K562 (cell line): Measurements from ENCODE around the gene MARK4. TPM values are rescaled to one million over a fixed set of nuclear protein-coding genes. Genes with fewer than 3 reads are reported as not detected.

Experiments used
- ATAC-seq: fragments of 200-7000 bp; cut with Tn5 transposase; 3 replicates; pipeline ENCODE4 v1.9.1; 2020; ENCODE audit warnings: moderate library complexity
- BruUV-seq: library from RNA; stranded (reverse); fragments of 400-500 nt; replicated peaks from 2 replicates; lab custom pipeline; 2021; lab: Mats Ljungman, UMichigan
- CTCF ChIA-PET: fragments of 300-600 bp; formaldehyde crosslinking; extraction: SDS; loops from one replicate; lab custom pipeline; 2021; ENCODE audit warnings: low intra/inter-chr PET ratio; lab: Yijun Ruan, JAX
- POLR2A ChIA-PET: fragments of 300-600, 350-650 bp; sonication (Branson Sonifier 250); formaldehyde crosslinking; extraction: SDS; loops from one replicate; lab custom pipeline; 2021; ENCODE audit warnings: antibody characterized with exemption, inconsistent platforms; lab: Yijun Ruan, JAX
- DNase-seq, 4 experiments: peaks; one replicate each; pipeline versions ENCODE4 v3.0.0 to v3.0.0-alpha.2; 2011 to 2018; ENCODE audit warnings: low spot score in 3 of 4, mixed read lengths in 3 of 4; ENCODE audit errors: extremely low read depth in 1 of 4
- FAIRE-seq: peaks from 2 replicates; lab custom pipeline; 2011; peaks lifted over from hg19 to GRCh38; lab: Jason Lieb, UNC
- H2AFZ ChIP-seq: 2 replicates; pipeline ENCODE4 v1.6.0; 2011; ENCODE audit warnings: low read depth, low read length, control low read depth, inconsistent platforms
- H3K27ac ChIP-seq: fragments of 200-600 bp; 3 replicates; pipeline ENCODE4 v1.8.0; 2011; ENCODE audit warnings: low read depth, mild to moderate bottlenecking, control low read depth, inconsistent platforms, low read length, moderate library complexity, mixed read lengths; ENCODE audit errors: extremely low read depth
- H3K27me3 ChIP-seq, 2 experiments: fragments of 300-600 bp in 1 of 2; 2 replicates in 1 of 2; 3 replicates in 1 of 2; pipeline versions ENCODE4 v1.6.0 to v1.8.0; 2011; ENCODE audit warnings: inconsistent platforms in 2 of 2, low read length in 2 of 2, mild to moderate bottlenecking in 1 of 2, mixed read lengths in 1 of 2, moderate library complexity in 1 of 2; ENCODE audit not compliant: control insufficient read depth in 2 of 2, insufficient read depth in 2 of 2
- H3K36me3 ChIP-seq: fragments of 300-600 bp; 3 replicates; pipeline ENCODE4 v1.8.0; 2011; ENCODE audit warnings: mild to moderate bottlenecking, low read length, inconsistent platforms; ENCODE audit not compliant: control insufficient read depth, insufficient read depth
- H3K4me1 ChIP-seq, 2 experiments: fragments of 200-600 bp in 1 of 2; replicated peaks in 1 of 2; 2 replicates in 1 of 2; 3 replicates in 1 of 2; pipeline versions ENCODE4 v1.5.1 to v1.8.0; 2011; ENCODE audit warnings: inconsistent platforms in 2 of 2, low read length in 2 of 2, mild to moderate bottlenecking in 1 of 2, mixed read lengths in 1 of 2, moderate library complexity in 1 of 2; ENCODE audit not compliant: control insufficient read depth in 2 of 2, insufficient read depth in 2 of 2
- H3K4me2 ChIP-seq: 2 replicates; pipeline ENCODE4 v1.6.1; 2011; ENCODE audit warnings: low read length, control low read depth, inconsistent platforms, mixed read lengths; ENCODE audit not compliant: insufficient read depth
- H3K4me3 ChIP-seq: fragments of 200-600 bp; sonication (generic), shearing (Covaris generic); 2 replicates; pipeline ENCODE4 v1.5.1; 2016; ENCODE audit warnings: control low read depth, inconsistent platforms
- H3K79me2 ChIP-seq: fragments of 200-600 bp; 3 replicates; pipeline ENCODE4 v1.8.0; 2011; ENCODE audit warnings: low read length, inconsistent platforms; ENCODE audit not compliant: control insufficient read depth, insufficient read depth
- H3K9ac ChIP-seq, 2 experiments: 2 replicates each; pipeline versions ENCODE4 v1.6.0 to v1.6.1; 2011; ENCODE audit warnings: low read depth in 2 of 2, low read length in 2 of 2, control low read depth in 1 of 2, inconsistent platforms in 1 of 2, mild to moderate bottlenecking in 1 of 2, mixed read lengths in 1 of 2; ENCODE audit not compliant: insufficient read depth in 1 of 2
- H3K9me1 ChIP-seq: one replicate; pipeline ENCODE4 v1.6.0; 2011; ENCODE audit warnings: inconsistent platforms, mild to moderate bottlenecking, low read length, moderate library complexity; ENCODE audit not compliant: control insufficient read depth, insufficient read depth
- H3K9me3 ChIP-seq: replicated peaks from 2 replicates; pipeline ENCODE4 v1.5.1; 2011; ENCODE audit warnings: low read depth, low read length, inconsistent platforms; ENCODE audit not compliant: control insufficient read depth, insufficient read depth
- H4K20me1 ChIP-seq: replicated peaks from 2 replicates; pipeline ENCODE4 v1.6.1; 2011; ENCODE audit warnings: low read length, inconsistent platforms, mixed read lengths; ENCODE audit not compliant: control insufficient read depth, insufficient read depth
- ATF2 ChIP-seq: sonication (generic); formaldehyde crosslinking; IDR thresholded peaks from 2 replicates; pipeline ENCODE4 v1.8.1; 2022; ENCODE audit warnings: missing genetic modification reagents
- ATF4 ChIP-seq: fragments of 450-650 bp; formaldehyde crosslinking; IDR thresholded peaks from 2 replicates; pipeline ENCODE4 v1.4.0; 2022; ENCODE audit warnings: mild to moderate bottlenecking, moderate library complexity
- CEBPZ ChIP-seq: fragments of 150-350 bp; IDR thresholded peaks from 2 replicates; pipeline ENCODE4 v1.6.1; 2014; ENCODE audit warnings: low read depth, mild to moderate bottlenecking, low read length, borderline replicate concordance
- CSDE1 ChIP-seq, 2 experiments: fragments of 450-650 bp; IDR thresholded peaks; 2 replicates each; pipeline ENCODE4 v1.6.1; 2016; ENCODE audit warnings: mild to moderate bottlenecking in 1 of 2
- FOXJ2 ChIP-seq: fragments of 200-800 bp; sonication (Bioruptor generic); IDR thresholded peaks from 2 replicates; pipeline ENCODE4 v1.6.1; 2016; ENCODE audit warnings: missing genetic modification characterization, missing compliant biosample characterization
- HMGN3 ChIP-seq: IDR thresholded peaks from 2 replicates; pipeline ENCODE4 v1.6.1; 2011; ENCODE audit warnings: borderline replicate concordance, low read depth, mild to moderate bottlenecking, mixed read lengths, low read length; ENCODE audit not compliant: insufficient read length; ENCODE audit errors: extremely low read depth
- PHB ChIP-seq: fragments of 250-450 bp; sonication (Bioruptor Pico); IDR thresholded peaks from 2 replicates; pipeline ENCODE4 v1.5.0; 2021
- PTRF ChIP-seq: fragments of 450-650 bp; IDR thresholded peaks from 2 replicates; pipeline ENCODE4 v1.6.1; 2016; ENCODE audit warnings: mild to moderate bottlenecking, missing genetic modification characterization, missing compliant biosample characterization
- TAF7 ChIP-seq: fragments of 450-650 bp; IDR thresholded peaks from 2 replicates; pipeline ENCODE4 v1.6.1; 2016; ENCODE audit warnings: missing genetic modification characterization, missing compliant biosample characterization
- TARDBP ChIP-seq: fragments of 450-650 bp; IDR thresholded peaks from 2 replicates; pipeline ENCODE4 v1.6.1; 2016
- ZC3H8 ChIP-seq: fragments of 450-650 bp; IDR thresholded peaks from 2 replicates; pipeline ENCODE4 v1.6.1; 2017
- ZNF212 ChIP-seq: fragments of 450-650 bp; formaldehyde crosslinking; IDR thresholded peaks from 2 replicates; pipeline ENCODE4 v1.4.0; 2020; ENCODE audit warnings: mild to moderate bottlenecking
- WGBS: fragments of 100-300 bp; shearing (Covaris generic); methylation state at CpG from one replicate; pipeline ENCODE4 v1.1.6; 2016; ENCODE audit warnings: low coverage, mixed read lengths; ENCODE audit not compliant: insufficient coverage; ENCODE audit errors: missing lambda C conversion rate; 5-methylcytosine and 5-hydroxymethylcytosine counted together
- in situ Hi-C: fragments of 300-500 bp; cut with MboI; formaldehyde crosslinking; loops from 4 replicates; pipeline ENCODE4 v1.15.0; 2018; ENCODE audit warnings: inconsistent platforms, mixed read lengths
- intact Hi-C: fragments of 100-400 bp; cut with micrococcal nuclease; formaldehyde crosslinking; loops from 2 replicates; pipeline ENCODE4 v1.14.2; 2022
- polyA plus RNA-seq, 8 experiments: library from polyadenylated mRNA; depleted of rRNA in 4 of 8; stranded (reverse) in 5 of 8; unstranded in 3 of 8; fragments of >200 nt; fragmentation: Nextera tagmentation in 2 of 8; fragmentation: Illumina TruSeq in 1 of 8; extraction: Ambion mirVana in 2 of 8; extraction: Trizol in 1 of 8; gene quantifications; 2 replicates each; pipeline versions ENCODE4 v1.2.1 to v1.2.3, GENCODE V29; 2011 to 2014; ENCODE audit warnings: inconsistent platforms in 1 of 8, missing spikeins in 1 of 8
- total RNA-seq, 7 experiments: library from RNA; depleted of rRNA in 6 of 7; stranded (reverse); fragments of >200 nt in 6 of 7; fragmentation: Illumina TruSeq in 2 of 7; extraction: Trizol in 2 of 7; gene quantifications; 2 replicates each; pipeline versions ENCODE4 v1.2.1 to v1.2.3, GENCODE V29; 2011 to 2021; ENCODE audit warnings: low replicate concordance in 1 of 7

MARK4 gene
- total and polyA plus RNA-seq, 9 of the 15 experiments (the other 6 are each of a cell fraction or from before 2014, with no cell fraction given): 0.52 to 29.4 (median 8.6) TPM

- Histone ChIP-seq H3K4me3 (no peak overlapping the region), H3K79me2 (no peaks in the 10 kb centered on the region), H3K27me3 (no peaks in the 10 kb centered on the region), H3K36me3 (peaks cover 76% of the 10 kb centered on the region; the same call in 2 of the 3 replicates), H3K9me3 (no peaks in the 10 kb centered on the region), H3K9ac (peak overlapping the region in 1 of 2 experiments; percentile 28; a peak in 1 of 4 replicates), H2AFZ (no peak overlapping the region), H4K20me1 (peaks cover 3% of the 10 kb centered on the region; the same call in 1 of the 2 replicates), H3K4me1 (peaks cover 0 to 44% of the 10 kb centered on the region in 2 experiments; a peak in 2 of 5 replicates), H3K9me1 (no peaks in the 10 kb centered on the region), H3K4me2 (no peak overlapping the region), H3K27ac (no peak overlapping the region)
- DNase-seq: no peak
- 96% methylated on average over 20 of the region's 20 CpGs for WGBS
- no peak for TF ChIP-seq PTRF (tag)
- no peak for TF ChIP-seq TAF7 (tag)
- no peak for TF ChIP-seq TARDBP
- TF ChIP-seq ZC3H8: no peak
- TF ChIP-seq HMGN3: no peak
- TF ChIP-seq FOXJ2 (tag): no peak
- no peak for TF ChIP-seq CSDE1 (IDR thresholded peaks at IDR 0.05)
- no peak for TF ChIP-seq PHB (CRISPR knock-in tag)
- no peak for TF ChIP-seq ATF2 (CRISPR knock-in tag)
- TF ChIP-seq CEBPZ: no peak
- no peak for TF ChIP-seq ZNF212 (CRISPR knock-in tag)
- no peak for TF ChIP-seq ATF4 (CRISPR knock-in tag)
- in situ Hi-C loops: no loop called here
- ChIA-PET POLR2A (interaction anchor here (0.6 kb wide), 1 partner anchor 18 kb away, joined by 3 read pairs; the partner anchor contains the start of gene ERCC2), CTCF (no interaction called here)
- BruUV-seq: no TSS peak
- ATAC-seq: no peak
- FAIRE-seq: no peak
- intact Hi-C loops: no loop called here
Measured at GRCh38 chr19:45352471-45352870, 101.4 kb downstream of the MARK4 start.
